Stromal cell of bone marrow (primary cell): ENCODE data around the gene ENDOU.
A peak's percentile ranks its signal among the peaks of the same experiment; 100 is the strongest.

Experiments used
- DNase-seq: peaks from one replicate; pipeline ENCODE4 v3.0.0-alpha.2; 2012; ENCODE audit warnings: low read depth

ENDOU gene

GRCh38 chr12:47744005-47744651 is 18.8 kb upstream of the ENDOU start:
- no peak for DNase-seq

- DNase-seq = no peak
Observed at GRCh38 chr12:47743311-47743860, 18.1 kb upstream of the ENDOU start.

- no peak for DNase-seq
Observed at GRCh38 chr12:47742253-47742825, 17.0 kb upstream of the ENDOU start.

- no peak for DNase-seq
Observed at GRCh38 chr12:47741340-47741703, 16.0 kb upstream of the ENDOU start.

GRCh38 chr12:47740606-47741339 is 15.5 kb upstream of the ENDOU start:
- DNase-seq = no peak

- no peak for DNase-seq
Observed at GRCh38 chr12:47739979-47740378, 14.7 kb upstream of the ENDOU start.

- no peak for DNase-seq
Observed at GRCh38 chr12:47739297-47739696, 14.0 kb upstream of the ENDOU start.

- no peak for DNase-seq
Observed at GRCh38 chr12:47737936-47738594, 12.8 kb upstream of the ENDOU start.

- peak; percentile 69 for DNase-seq
Observed at GRCh38 chr12:47736877-47737676, 11.8 kb upstream of the ENDOU start.

GRCh38 chr12:47736216-47736615 is 10.9 kb upstream of the ENDOU start:
- no peak for DNase-seq

- no peak for DNase-seq
Observed at GRCh38 chr12:47735649-47736048, 10.4 kb upstream of the ENDOU start.

GRCh38 chr12:47734725-47735480 is 9.6 kb upstream of the ENDOU start:
- DNase-seq = no peak

- DNase-seq = no peak
Observed at GRCh38 chr12:47733142-47733541, 7.9 kb upstream of the ENDOU start.

- DNase-seq = no peak
Observed at GRCh38 chr12:47732504-47732903, 7.2 kb upstream of the ENDOU start.

- no peak for DNase-seq
Observed at GRCh38 chr12:47731723-47732122, 6.4 kb upstream of the ENDOU start.

- no peak for DNase-seq
Observed at GRCh38 chr12:47730341-47730744, 5.1 kb upstream of the ENDOU start.

- DNase-seq = peak; percentile 45
Observed at GRCh38 chr12:47729233-47729632, 3.9 kb upstream of the ENDOU start.

GRCh38 chr12:47725893-47726292 is 603 bp upstream of the ENDOU start:
- DNase-seq = peak; percentile 73

GRCh38 chr12:47722941-47723631 is 2.2 kb downstream of the ENDOU start:
- no peak for DNase-seq

- no peak for DNase-seq
Observed at GRCh38 chr12:47722136-47722834, 3.0 kb downstream of the ENDOU start.
